ENCODE results near the gene TMEM86B. TPM values are rescaled to one million over a fixed set of nuclear protein-coding genes. Genes with fewer than 3 reads are reported as not detected.
"Not testable (repeated sequence)": the region's sequence is repeated elsewhere in the genome, so short reads cannot be mapped to it uniquely, and the experiment has no call there.

TMEM86B gene
- polyA plus RNA-seq, 4 donors, result 2.4 to 7.4 (median 4.0) TPM

DNA sequence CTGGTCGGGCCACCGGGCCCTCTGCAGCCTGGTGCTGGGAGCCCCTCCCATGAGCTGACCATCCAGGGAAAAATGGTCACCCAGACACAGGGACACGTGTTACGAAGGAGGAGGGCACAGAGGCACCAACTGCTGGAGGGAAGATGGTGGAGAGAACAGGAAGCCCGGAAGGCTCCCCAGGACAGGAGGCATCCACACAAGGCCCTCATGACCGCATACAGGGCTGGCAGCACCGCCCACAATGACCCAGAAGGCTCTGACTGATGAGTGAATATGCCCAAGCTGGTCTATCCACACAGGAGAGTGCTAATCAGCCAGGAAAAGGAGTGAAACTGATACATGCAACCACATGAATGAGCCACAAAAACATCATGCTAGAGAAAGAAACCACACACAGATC lies 14.0 kb upstream of the TMEM86B start:
- no peak for DNase-seq (ENCODE audit: low read depth in 4 of 4, low spot score in 2 of 4)

GRCh38 chr19:55241935-55242464 lies 13.4 kb upstream of the TMEM86B start:
- no peak for DNase-seq (ENCODE audit: low read depth in 4 of 4, low spot score in 2 of 4)

DNA sequence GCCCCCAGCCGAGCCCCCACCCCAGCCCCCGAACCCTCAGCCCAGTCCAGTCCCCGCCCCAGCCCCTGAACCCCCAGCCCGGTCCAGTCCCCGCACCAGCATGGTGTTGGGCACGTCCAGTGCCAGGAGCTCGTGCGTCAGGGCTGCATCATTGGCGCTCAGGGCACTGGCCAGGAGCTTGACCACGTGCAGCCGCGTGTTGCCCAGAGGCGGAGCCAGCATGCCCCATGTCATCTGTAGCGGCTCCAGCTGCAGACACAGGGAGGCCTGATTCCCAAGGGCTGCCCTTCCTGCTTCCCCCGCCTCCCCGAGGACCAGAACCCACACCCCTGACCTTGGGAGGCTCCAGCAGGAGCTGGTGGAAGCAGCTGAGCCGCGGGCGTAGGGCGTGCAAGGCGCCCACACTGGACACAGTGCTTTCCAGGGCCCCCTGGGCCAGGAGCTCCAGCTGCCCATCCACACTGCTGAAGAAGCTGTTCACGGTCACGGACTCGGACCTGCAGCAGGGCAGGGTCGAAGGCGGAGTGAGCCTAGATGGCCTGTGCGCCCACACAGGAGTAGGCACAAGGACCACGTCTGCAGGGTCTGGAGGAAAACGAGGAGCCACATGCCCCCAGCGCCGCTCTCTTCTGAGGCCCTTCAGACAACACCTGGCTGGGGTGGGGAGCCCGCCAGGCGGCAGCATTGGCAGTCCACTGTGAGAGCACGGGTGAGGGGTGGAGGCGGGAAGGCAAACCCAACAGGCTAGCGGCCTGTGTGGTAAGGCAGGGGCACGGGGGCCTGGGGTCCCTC lies 12.8 kb upstream of the TMEM86B start:
- DNase-seq (ENCODE audit: low read depth in 4 of 4, low spot score in 2 of 4), result no peak

GRCh38 chr19:55240713-55241020 lies 12.1 kb upstream of the TMEM86B start:
- DNase-seq (ENCODE audit: low read depth in 4 of 4, low spot score in 2 of 4), result no peak

DNA sequence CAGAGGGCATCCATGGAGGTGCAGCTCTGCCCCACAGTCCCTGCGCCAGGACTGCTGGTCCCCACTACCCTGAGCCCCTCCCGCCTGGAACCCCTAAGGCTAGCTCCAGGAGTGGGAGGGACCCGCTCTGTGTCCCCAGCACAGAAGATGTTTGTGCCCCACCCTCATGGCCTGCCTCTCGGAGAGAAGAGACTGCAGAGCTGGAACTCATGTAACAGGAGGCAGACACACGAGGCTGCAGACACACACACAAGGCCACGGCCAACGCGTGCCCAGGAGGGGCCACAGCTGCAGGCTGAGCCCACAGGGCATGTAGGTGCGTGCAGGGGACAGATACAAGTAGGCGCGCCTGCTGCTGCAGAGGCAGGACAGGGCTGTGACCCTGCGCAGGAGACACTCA lies 10.4 kb upstream of the TMEM86B start:
- DNase-seq (ENCODE audit: low read depth in 4 of 4, low spot score in 2 of 4), result no peak

DNA sequence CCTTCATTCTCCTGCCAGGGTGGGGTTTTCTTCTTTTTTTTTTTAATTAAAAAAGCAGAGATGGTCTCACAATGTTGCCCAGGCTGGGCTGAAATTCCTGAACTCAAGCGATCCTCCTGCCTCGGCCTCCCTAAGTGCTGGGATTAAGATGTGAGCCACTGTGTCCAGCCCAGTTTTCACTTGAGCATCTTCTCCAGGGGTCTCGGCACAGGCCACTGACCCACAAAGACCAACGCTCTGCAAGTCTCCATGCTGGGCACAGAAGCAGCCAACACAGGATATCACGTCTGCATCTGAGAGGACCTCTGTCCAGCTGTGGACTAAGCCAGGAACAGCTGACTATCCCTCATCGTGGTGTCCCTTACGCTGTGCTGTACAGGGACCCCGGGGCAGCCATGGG lies 9.5 kb upstream of the TMEM86B start:
- no peak for DNase-seq (ENCODE audit: low read depth in 4 of 4, low spot score in 2 of 4)

DNA sequence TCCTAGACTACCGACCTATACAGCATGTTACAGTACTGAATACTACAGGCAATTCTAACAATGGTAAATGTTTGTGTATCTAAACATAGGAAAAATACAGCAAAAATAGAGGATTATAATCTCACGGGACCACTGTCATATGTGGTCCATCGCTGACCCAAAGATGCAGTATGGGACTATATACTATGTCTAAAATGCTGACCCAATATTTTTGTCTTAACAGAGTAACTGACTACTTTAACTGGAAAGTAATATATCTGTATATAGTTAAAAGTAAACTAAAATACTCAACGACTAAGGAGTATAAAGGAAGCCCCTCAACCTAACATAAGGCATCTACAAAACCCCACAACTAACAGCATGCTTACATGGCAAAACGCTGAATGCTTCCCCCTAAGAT lies 4.4 kb upstream of the TMEM86B start:
- no peak for DNase-seq (ENCODE audit: low read depth in 4 of 4, low spot score in 2 of 4)

GRCh38 chr19:55232286-55232602 lies 3.7 kb upstream of the TMEM86B start:
- no peak for DNase-seq (ENCODE audit: low read depth in 4 of 4, low spot score in 2 of 4)

DNA sequence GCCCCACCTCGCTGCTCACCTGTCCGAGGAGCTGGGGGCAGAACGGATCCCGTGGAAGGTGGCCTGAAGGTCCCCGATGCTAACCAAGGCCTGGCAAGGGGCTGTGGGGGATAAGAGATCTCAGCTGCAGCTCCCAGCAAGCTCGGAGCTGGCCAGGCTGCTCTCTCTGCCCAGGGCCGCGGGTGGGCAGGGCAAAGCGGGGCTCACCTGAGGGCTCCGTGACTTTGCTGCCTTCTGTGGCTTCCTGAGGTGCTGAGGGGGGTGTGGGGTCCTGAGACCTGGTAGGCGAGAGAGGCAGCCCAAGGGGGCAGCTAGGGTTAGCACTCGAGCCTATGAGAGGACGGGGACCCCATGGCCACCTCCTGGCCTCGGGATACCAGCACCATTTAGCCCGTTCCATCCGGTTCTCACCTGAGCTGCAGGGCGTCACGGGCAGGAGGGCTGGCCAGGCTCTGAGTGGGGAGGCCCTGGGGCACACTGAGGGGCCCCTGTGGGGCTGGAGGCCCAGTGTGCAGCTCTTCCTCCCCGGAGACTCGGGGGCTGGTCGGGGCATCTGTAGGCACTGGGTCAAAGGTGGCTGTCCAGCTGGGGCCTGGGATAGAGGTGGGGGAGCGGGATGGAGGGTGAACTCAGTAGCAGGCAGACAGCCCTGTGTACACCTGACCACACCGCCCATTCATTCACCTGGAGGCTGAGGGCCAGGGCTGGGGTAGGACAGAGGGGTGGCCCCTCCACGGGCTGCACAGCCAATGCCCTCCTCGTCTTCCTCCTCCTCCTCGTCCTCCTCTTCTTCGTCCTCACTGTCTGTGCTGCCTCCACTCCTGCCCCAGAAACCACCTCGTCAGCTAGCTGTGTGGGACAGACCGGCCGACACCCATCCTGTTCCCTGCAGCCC lies 3.1 kb upstream of the TMEM86B start:
- no peak for DNase-seq (ENCODE audit: low read depth in 4 of 4, low spot score in 2 of 4)

GRCh38 chr19:55230780-55231179 lies 2.2 kb upstream of the TMEM86B start:
- DNase-seq (ENCODE audit: low read depth in 4 of 4, low spot score in 2 of 4), result no peak

DNA sequence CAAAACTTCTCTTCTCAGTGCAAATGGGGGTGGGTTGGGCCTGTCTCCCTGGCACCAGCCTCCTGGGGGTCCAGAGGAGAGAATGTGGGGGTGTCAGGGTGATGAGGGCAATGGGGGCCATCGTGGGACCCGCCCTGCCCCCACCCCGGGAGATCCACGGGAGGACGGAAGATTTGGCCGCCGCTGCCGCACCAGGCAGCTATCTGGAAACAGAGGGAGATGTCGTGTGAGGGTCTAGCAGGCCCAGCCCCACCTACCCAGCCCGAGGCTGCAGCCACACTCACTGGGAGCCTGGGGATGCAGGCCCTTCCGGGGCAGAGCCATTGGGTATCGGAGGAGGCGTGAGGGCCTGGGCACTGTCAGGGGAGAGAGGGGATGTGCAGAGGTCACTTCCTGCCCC lies 1.8 kb upstream of the TMEM86B start:
- no peak for DNase-seq (ENCODE audit: low read depth in 4 of 4, low spot score in 2 of 4)

DNA sequence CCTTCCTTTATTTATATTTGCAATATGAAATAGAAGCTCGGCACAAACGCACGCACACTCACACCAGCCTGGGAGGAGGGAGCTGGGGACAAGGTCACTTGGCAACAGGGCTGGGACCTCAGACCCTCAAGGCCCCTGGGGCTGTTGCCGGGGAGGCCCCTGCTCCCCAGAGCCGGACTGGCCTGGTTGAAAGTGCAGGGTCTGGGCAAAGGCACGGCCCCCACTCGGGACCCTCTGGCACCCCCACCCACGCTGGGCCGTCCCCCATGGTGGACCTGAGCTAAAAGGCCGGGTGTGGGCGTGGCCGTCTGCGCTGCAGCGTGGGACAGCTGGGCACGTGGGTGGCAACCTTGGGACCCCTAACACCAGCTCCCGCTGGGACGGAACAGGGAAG lies 1.2 kb upstream of the TMEM86B start:
- DNase-seq (ENCODE audit: low read depth in 4 of 4, low spot score in 2 of 4), result no peak

DNA sequence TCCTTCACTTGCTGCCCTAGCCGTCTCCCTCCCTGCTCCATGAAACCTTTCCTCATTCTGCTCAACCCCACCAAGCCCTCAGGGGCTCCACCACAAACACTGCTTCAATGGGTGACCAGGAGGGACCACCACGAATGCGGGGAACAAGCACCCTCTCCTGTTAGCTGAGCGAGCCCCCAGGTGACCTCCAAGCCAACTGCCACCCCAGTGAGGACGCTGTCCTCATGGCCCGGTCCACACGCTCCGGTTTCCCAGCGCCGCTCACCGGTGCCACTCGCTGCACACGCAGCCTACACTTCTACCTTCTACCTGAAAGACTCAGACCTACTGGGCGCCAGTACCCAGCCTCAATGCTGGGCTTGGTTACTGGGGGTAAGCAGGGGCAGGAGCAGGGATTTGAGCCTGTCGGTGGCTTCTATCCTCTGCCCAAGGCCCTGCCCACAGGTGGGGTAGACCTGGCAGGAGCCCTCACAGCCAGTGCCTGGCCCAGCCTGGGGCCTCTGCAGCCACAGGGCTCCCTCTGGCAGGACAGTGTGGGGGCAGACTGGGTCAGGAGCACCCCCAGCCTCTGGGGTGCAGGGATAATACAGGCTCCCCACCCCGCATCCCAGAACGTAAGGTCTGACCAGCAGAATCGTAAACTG lies 704 bp upstream of the TMEM86B start:
- no peak for DNase-seq (ENCODE audit: low read depth in 4 of 4, low spot score in 2 of 4)

- DNase-seq (ENCODE audit: low read depth in 4 of 4, low spot score in 2 of 4), result no peak
These were observed 560 bp downstream of the TMEM86B start for GRCh38 chr19:55228015-55228391.

DNA sequence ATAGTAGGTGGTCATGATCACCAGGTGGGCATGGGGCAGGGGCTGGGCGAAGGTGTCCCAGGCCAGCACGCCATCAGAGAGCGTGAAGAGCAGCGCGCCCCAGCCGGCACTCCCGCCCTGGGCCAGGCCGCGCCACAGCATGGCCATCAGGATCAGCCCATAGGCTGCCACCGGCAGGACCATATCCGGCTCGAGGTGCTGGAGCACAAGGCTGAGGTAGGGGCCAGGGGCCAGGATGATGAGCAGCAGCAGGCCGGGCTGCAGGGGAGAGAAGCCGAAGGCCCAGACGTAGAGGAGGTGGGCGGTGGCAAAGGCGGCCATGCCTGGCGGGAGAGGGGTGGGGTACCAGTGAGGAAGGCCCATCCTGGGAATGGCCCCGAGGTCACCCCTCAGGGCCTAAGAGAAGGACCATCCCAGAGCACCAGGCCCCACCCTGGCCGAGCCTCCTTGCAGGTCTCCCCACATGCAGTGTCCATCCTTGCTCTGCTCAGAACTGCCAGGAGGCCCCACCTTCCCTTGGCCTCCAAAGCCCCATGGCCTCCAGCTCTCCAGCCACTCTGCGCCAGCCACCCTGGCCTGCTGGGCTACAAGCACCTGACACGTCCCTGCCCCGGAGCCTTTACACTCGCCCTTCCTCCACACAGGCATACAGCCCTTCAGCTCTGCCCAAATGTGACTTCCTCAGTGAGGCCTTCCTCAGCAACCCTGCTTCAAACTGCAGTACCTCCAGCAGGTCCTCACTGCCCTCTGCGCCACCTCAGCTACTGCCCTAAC lies 1.1 kb downstream of the TMEM86B start:
- no peak for DNase-seq (ENCODE audit: low read depth in 4 of 4, low spot score in 2 of 4)

- no peak for DNase-seq (ENCODE audit: low read depth in 4 of 4, low spot score in 2 of 4)
These were observed 1.8 kb downstream of the TMEM86B start for GRCh38 chr19:55226788-55227187.

- DNase-seq (ENCODE audit: low read depth in 4 of 4, low spot score in 2 of 4), result no peak
These were observed 2.3 kb downstream of the TMEM86B start for GRCh38 chr19:55226273-55226672.

GRCh38 chr19:55225415-55225958 lies 3.1 kb downstream of the TMEM86B start:
- DNase-seq (ENCODE audit: low read depth in 4 of 4, low spot score in 2 of 4), result no peak

- DNase-seq (ENCODE audit: low read depth in 4 of 4, low spot score in 2 of 4), result not testable (repeated sequence)
These were observed 3.7 kb downstream of the TMEM86B start for GRCh38 chr19:55224679-55225414.
